Calu3 (cell line): ENCODE data around the gene MCF2L. TPM values are rescaled to one million over a fixed set of nuclear protein-coding genes. Genes with fewer than 3 reads are reported as not detected.

Experiments used
- BruUV-seq: library from RNA; stranded (reverse); fragments of 400-500 nt; replicated peaks from 2 replicates; lab custom pipeline; 2021; lab: Mats Ljungman, UMichigan
- CTCF ChIA-PET: fragments of 300-600 bp; sonication (Branson Sonifier 250); formaldehyde crosslinking; loops from one replicate; lab custom pipeline; 2022; ENCODE audit warnings: antibody characterized with exemption; lab: Charles Lee
- DNase-seq: peaks from one replicate; pipeline ENCODE4 v3.0.0; 2022
- H3K27ac Mint-ChIP-seq: one replicate; pipeline ENCODE4 v1.8.0; 2022; ENCODE audit warnings: mixed read lengths; ENCODE audit not compliant: unreplicated experiment
- H3K27me3 Mint-ChIP-seq: one replicate; pipeline ENCODE4 v1.8.0; 2022; ENCODE audit warnings: mixed read lengths; ENCODE audit not compliant: unreplicated experiment
- H3K36me3 Mint-ChIP-seq: one replicate; pipeline ENCODE4 v1.8.0; 2022; ENCODE audit warnings: mild to moderate bottlenecking, moderate library complexity, mixed read lengths; ENCODE audit not compliant: insufficient read depth, unreplicated experiment
- H3K4me1 Mint-ChIP-seq: one replicate; pipeline ENCODE4 v1.8.0; 2022; ENCODE audit warnings: mild to moderate bottlenecking, low read depth, mixed read lengths; ENCODE audit not compliant: unreplicated experiment
- H3K4me3 Mint-ChIP-seq: one replicate; pipeline ENCODE4 v1.8.0; 2022; ENCODE audit warnings: mild to moderate bottlenecking, low read depth, moderate library complexity, mixed read lengths; ENCODE audit not compliant: unreplicated experiment
- H3K9me3 Mint-ChIP-seq: one replicate; pipeline ENCODE4 v1.8.0; 2022; ENCODE audit warnings: low read depth, mixed read lengths; ENCODE audit not compliant: unreplicated experiment
- intact Hi-C: fragments of 100-400 bp; cut with micrococcal nuclease; formaldehyde crosslinking; loops from one replicate; pipeline ENCODE4 v1.10.0; 2022; ENCODE audit not compliant: unreplicated experiment
- total RNA-seq: library from RNA; stranded (reverse); gene quantifications from 2 replicates; pipeline ENCODE4 v1.2.3, GENCODE V29; 2022
- TF ChIP-seq, protein P1 (sequence below): fragments of 200-600 bp; IDR thresholded peaks from one replicate; pipeline ENCODE4 v1.8.0; 2022; ENCODE audit warnings: antibody characterized with exemption; ENCODE audit not compliant: unreplicated experiment

The MCF2L gene
- total RNA-seq, 1 experiment from 2014 or later: 12.9 TPM

DNA sequence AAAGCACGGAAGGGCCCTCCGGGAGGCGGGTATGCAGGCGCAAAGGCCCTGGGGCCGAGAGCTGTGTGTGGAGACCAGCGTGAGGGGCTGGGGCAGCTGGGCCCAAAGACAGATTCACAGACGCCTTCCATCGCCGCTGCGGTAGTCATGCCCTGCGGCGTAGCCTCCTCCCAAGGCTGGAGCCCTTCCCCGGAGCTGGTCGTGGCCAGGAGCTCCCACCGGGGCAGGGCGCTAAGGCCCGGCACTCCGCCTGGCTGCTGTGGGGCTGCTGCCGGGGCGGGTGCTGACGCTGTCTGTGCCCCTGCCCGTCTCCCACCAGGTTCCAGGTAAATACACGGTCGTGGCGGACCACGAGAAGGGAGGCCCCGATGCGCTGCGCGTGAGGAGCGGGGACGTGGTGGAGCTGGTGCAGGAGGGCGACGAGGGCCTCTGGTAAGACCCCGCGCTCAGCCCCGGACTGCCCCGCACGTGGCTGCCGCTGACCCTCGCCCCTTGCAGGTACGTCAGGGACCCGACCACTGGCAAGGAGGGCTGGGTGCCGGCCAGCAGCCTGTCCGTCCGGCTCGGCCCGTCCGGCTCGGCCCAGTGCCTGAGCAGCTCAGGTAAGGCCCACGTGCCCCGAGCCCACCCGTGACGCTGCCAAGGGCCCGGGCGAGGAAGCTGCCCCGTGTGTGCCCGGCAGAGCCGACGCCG, 127.2 kb downstream of the MCF2L start:
- no TSS peak for BruUV-seq
- no peak overlapping the region for H3K27ac Mint-ChIP-seq
- intact Hi-C loops: no loop called here
- no peak for DNase-seq
- no peak overlapping the region for H3K4me3 Mint-ChIP-seq
- H3K4me1 Mint-ChIP-seq: no peaks in the 10 kb centered on the region
- CTCF ChIA-PET: no interaction called here
- H3K36me3 Mint-ChIP-seq: peaks cover 5% of the 10 kb centered on the region
- H3K9me3 Mint-ChIP-seq: no peaks in the 10 kb centered on the region
- H3K27me3 Mint-ChIP-seq: no peaks in the 10 kb centered on the region
- TF ChIP-seq, protein P1, sequence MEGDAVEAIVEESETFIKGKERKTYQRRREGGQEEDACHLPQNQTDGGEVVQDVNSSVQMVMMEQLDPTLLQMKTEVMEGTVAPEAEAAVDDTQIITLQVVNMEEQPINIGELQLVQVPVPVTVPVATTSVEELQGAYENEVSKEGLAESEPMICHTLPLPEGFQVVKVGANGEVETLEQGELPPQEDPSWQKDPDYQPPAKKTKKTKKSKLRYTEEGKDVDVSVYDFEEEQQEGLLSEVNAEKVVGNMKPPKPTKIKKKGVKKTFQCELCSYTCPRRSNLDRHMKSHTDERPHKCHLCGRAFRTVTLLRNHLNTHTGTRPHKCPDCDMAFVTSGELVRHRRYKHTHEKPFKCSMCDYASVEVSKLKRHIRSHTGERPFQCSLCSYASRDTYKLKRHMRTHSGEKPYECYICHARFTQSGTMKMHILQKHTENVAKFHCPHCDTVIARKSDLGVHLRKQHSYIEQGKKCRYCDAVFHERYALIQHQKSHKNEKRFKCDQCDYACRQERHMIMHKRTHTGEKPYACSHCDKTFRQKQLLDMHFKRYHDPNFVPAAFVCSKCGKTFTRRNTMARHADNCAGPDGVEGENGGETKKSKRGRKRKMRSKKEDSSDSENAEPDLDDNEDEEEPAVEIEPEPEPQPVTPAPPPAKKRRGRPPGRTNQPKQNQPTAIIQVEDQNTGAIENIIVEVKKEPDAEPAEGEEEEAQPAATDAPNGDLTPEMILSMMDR: no peak

DNA sequence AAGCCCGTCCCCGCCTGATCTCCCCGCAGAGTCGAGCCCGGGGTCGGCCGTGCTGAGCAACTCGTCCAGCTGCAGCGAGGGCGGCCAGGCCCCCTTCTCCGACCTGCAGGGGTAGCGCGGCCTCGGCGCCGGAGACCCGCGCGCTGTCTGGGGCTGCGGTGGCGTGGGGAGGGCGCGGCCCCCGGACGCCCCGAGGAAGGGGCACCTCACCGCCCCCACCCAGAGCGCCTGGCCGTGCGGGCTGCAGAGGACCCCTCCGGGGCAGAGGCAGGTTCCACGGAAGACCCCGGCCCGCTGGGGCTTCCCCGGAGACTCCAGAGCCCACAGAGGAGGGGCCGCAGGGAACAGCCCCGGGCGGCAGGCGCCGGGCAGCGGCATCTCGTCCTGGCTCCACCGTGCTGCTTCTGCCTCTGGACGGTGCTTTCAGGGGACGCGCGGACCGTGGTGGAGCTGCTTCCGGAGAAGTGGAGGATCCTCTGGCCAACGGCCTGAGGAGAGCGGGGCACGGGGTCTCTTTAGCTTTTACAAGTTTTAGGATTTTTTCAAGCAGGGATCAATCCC, 127.8 kb downstream of the MCF2L start:
- CTCF ChIA-PET: no interaction called here
- no TSS peak for BruUV-seq
- Mint-ChIP-seq H3K9me3 (no peaks in the 10 kb centered on the region), H3K36me3 (peaks cover 5% of the 10 kb centered on the region), H3K4me1 (no peaks in the 10 kb centered on the region), H3K27me3 (no peaks in the 10 kb centered on the region), H3K4me3 (no peak overlapping the region), H3K27ac (no peak overlapping the region)
- TF ChIP-seq, protein P1: no peak
- DNase-seq: no peak
- intact Hi-C loops: no loop called here

DNA sequence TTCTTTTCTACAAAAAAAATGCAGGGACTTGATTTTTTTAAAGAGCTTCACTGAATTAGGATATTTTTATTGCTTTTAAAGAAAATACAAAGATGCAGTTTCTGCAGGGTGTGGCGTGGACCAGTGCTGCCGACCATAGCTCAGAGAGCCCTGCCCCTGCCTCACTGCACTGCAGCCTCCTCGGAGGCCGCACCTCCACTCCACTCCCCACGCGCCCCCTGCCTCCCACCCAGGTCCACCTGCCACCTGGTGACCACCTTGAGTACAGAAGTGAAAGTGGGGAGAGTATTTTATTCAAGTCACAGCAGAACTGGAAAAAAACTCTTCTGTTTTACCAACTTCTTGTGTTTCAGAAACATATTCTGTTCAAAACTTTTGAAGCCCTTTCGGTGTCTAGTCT, 128.6 kb downstream of the MCF2L start:
- Mint-ChIP-seq H3K27ac (no peak overlapping the region), H3K9me3 (no peaks in the 10 kb centered on the region), H3K36me3 (peaks cover 6% of the 10 kb centered on the region), H3K27me3 (no peaks in the 10 kb centered on the region), H3K4me3 (no peak overlapping the region), H3K4me1 (no peaks in the 10 kb centered on the region)
- TF ChIP-seq, protein P1: no peak
- CTCF ChIA-PET: no interaction called here
- no peak for DNase-seq
- intact Hi-C loops: no loop called here
- no TSS peak for BruUV-seq

DNA sequence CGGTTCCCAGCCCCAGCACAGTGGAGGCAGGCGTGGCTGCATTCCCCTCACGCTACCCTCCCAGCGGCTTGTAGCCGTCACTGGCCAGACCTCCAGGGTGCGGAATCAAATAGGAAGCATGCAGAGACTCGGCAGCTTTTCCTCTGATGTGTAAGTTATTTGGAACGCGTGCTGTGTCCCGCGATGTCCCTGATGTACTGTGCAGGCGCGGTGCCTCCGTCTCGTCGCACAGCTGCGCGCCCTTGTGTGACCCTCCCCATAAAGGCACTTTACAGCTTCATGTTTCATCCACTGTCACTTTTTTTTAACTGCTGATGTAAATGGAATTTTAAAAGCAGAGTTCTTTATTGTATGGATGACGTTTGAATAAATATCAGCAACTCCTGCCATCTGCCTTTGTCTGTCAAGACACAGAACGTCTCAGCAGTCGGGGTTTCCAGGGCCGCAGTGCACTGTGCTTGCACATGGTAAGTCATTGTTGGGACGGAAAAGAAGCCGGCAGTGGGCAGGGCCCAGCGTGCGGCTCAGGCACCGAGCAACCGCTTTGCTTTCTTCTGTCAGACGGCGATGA, 129.2 kb downstream of the MCF2L start:
- CTCF ChIA-PET: no interaction called here
- no TSS peak for BruUV-seq
- H3K4me3 Mint-ChIP-seq: no peak overlapping the region
- TF ChIP-seq, protein P1: no peak
- H3K27me3 Mint-ChIP-seq: no peaks in the 10 kb centered on the region
- H3K27ac Mint-ChIP-seq: no peak overlapping the region
- H3K36me3 Mint-ChIP-seq: peaks cover 10% of the 10 kb centered on the region
- H3K4me1 Mint-ChIP-seq: no peaks in the 10 kb centered on the region
- no peak for DNase-seq
- H3K9me3 Mint-ChIP-seq: no peaks in the 10 kb centered on the region
- intact Hi-C loops: no loop called here
